Measurements from ENCODE around the gene C14orf119.

Gene C14orf119

GRCh38 chr14:23095196-23096108 is at the start of gene C14orf119:
C14orf119 (plus strand) TSS chr14:23095505; CDS start chr14:23097659, 2,154 bp downstream.
- peak; percentile 68 for DNase-seq

- no peak for DNase-seq
Observed at GRCh38 chr14:23047034-23047634, 48.2 kb upstream of the C14orf119 start.

- no peak for DNase-seq
Observed at GRCh38 chr14:23047751-23048693, 47.3 kb upstream of the C14orf119 start.

GRCh38 chr14:23049011-23049410 is 46.3 kb upstream of the C14orf119 start:
- DNase-seq: no peak

- DNase-seq: no peak
Observed at GRCh38 chr14:23051141-23052057, 43.9 kb upstream of the C14orf119 start.

- peak; percentile 91 for DNase-seq
Observed at GRCh38 chr14:23052182-23052623, 43.1 kb upstream of the C14orf119 start.

GRCh38 chr14:23052671-23053070 is 42.6 kb upstream of the C14orf119 start:
- no peak for DNase-seq

- no peak for DNase-seq
Observed at GRCh38 chr14:23053426-23053825, 41.9 kb upstream of the C14orf119 start.

- DNase-seq: peak; percentile 73
Observed at GRCh38 chr14:23054000-23054811, 41.1 kb upstream of the C14orf119 start.

- DNase-seq: no peak
Observed at GRCh38 chr14:23055147-23055550, 40.2 kb upstream of the C14orf119 start.

GRCh38 chr14:23055621-23056144 is 39.6 kb upstream of the C14orf119 start:
- no peak for DNase-seq

- DNase-seq: peak; percentile 89
Observed at GRCh38 chr14:23056145-23056955, 39.0 kb upstream of the C14orf119 start.

- DNase-seq: peak; percentile 71
Observed at GRCh38 chr14:23056956-23057756, 38.1 kb upstream of the C14orf119 start, which contains the start of gene CDH24. CDH24 (minus strand) TSS chr14:23057520; CDS start chr14:23055733, 1,787 bp downstream.

- DNase-seq: peak; percentile 87
Observed at GRCh38 chr14:23057757-23058653, 37.3 kb upstream of the C14orf119 start.

GRCh38 chr14:23058654-23059504 is 36.4 kb upstream of the C14orf119 start:
- no peak for DNase-seq

- DNase-seq: no peak
Observed at GRCh38 chr14:23060536-23061260, 34.6 kb upstream of the C14orf119 start.

Data from 8988T (cell line).